OCI-LY3 (cell line): ENCODE data around the gene NT5DC4.

Experiments
- EZH2phosphoT487 ChIP-seq: fragments of 200-600 bp; shearing (Covaris generic); IDR thresholded peaks from 2 replicates; pipeline ENCODE4 v1.6.1; 2018; ENCODE audit warnings: antibody characterized with exemption, mixed run types, low read depth
- TF ChIP-seq, protein P1 (sequence below): fragments of 200-600, 300-600 bp; sonication (generic); IDR thresholded peaks from 2 replicates; pipeline ENCODE4 v1.5.1; 2014; ENCODE audit warnings: antibody characterized with exemption, low read length, low read depth

DNA sequence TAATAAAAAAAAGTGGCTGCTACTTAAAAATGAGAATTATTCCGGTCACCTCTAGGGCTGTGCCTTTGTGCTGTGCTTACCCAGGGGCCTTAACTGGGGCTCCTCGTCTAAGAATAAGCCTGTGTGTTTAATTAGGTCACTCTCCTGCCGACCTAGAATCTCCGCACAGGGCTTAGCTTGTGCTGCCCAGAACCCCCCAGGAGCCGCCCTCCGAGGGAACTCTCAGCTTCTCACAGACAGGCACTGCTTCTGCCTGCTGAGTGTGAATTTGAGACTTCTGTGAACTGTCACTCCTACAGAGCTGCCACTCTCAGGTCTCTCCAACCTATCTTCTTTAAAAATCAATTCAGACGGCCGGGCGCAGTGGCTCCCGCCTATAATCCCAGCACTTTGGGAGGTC, 11.9 kb upstream of the NT5DC4 start:
- TF ChIP-seq, protein P1, sequence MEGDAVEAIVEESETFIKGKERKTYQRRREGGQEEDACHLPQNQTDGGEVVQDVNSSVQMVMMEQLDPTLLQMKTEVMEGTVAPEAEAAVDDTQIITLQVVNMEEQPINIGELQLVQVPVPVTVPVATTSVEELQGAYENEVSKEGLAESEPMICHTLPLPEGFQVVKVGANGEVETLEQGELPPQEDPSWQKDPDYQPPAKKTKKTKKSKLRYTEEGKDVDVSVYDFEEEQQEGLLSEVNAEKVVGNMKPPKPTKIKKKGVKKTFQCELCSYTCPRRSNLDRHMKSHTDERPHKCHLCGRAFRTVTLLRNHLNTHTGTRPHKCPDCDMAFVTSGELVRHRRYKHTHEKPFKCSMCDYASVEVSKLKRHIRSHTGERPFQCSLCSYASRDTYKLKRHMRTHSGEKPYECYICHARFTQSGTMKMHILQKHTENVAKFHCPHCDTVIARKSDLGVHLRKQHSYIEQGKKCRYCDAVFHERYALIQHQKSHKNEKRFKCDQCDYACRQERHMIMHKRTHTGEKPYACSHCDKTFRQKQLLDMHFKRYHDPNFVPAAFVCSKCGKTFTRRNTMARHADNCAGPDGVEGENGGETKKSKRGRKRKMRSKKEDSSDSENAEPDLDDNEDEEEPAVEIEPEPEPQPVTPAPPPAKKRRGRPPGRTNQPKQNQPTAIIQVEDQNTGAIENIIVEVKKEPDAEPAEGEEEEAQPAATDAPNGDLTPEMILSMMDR = no peak
- TF ChIP-seq EZH2phosphoT487 = no peak
